GM12873 (cell line): ENCODE data around the gene RBFOX1.

Source experiments
- TF ChIP-seq, protein P1 (sequence below): IDR thresholded peaks from 2 replicates; pipeline ENCODE4 v1.5.1; 2012; ENCODE audit warnings: low read depth, mild to moderate bottlenecking, moderate library complexity, low read length, control low read depth; ENCODE audit not compliant: insufficient read depth; ENCODE audit errors: missing control alignments

Gene RBFOX1

GRCh38 chr16:7440886-7441400, 108.3 kb downstream of the RBFOX1 start:
- TF ChIP-seq, protein P1, sequence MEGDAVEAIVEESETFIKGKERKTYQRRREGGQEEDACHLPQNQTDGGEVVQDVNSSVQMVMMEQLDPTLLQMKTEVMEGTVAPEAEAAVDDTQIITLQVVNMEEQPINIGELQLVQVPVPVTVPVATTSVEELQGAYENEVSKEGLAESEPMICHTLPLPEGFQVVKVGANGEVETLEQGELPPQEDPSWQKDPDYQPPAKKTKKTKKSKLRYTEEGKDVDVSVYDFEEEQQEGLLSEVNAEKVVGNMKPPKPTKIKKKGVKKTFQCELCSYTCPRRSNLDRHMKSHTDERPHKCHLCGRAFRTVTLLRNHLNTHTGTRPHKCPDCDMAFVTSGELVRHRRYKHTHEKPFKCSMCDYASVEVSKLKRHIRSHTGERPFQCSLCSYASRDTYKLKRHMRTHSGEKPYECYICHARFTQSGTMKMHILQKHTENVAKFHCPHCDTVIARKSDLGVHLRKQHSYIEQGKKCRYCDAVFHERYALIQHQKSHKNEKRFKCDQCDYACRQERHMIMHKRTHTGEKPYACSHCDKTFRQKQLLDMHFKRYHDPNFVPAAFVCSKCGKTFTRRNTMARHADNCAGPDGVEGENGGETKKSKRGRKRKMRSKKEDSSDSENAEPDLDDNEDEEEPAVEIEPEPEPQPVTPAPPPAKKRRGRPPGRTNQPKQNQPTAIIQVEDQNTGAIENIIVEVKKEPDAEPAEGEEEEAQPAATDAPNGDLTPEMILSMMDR = no peak

- TF ChIP-seq, protein P1 = no peak
These were observed 109.4 kb downstream of the RBFOX1 start for GRCh38 chr16:7442050-7442449.

GRCh38 chr16:7443142-7443541, 110.5 kb downstream of the RBFOX1 start:
- TF ChIP-seq, protein P1 = no peak

DNA sequence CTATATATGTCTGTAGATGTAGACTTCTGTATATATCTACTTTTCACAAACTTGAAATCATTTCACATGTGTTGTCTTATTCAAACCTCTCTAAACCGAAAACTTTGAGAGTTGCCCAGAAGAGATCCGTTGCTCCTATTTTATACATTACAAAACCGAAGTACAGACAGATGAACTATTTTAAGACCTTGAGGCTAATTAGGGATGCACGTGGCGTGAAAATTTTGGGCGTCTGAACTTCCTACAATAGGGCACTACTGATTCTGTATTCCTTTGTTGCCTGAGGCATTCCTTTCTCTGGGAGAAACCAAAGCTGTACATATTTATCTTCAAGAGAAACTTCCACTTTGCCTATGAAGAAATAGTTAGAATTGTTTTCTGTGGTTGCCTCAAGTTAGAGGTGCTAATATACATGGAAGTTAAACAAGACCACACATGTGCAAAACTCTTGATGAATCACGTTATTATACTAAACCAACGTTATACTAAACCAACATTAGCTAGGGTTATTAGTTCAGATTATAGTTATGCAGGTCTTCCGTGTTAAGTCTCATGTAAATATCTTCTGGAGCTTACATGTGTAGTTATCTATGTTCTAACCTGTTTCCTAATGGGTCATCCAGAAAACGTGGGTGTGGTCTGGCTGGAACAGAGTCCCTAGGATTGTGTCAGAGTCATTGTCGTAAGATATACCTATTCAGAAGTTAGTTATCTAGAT, 111.2 kb downstream of the RBFOX1 start:
- TF ChIP-seq, protein P1 = no peak

DNA sequence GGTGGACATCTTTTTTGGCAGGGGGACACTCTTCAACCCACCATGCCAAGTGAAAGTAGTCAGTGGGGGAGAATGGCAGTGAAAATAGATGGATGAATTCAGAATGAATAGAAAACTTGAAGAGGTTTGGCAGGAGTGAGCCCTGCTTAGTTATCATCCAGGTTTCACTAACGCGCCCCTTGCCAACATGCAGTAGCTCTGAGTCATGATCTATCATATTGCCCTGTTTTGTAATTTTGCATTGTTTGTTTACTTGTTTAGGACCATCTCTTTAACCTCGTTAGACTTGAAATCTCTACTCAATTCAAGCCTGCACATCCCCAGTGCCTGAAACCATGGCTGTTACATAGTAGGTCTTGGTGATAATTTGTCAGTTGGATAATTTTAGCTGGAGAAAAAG, 116.7 kb downstream of the RBFOX1 start:
- TF ChIP-seq, protein P1 = no peak

DNA sequence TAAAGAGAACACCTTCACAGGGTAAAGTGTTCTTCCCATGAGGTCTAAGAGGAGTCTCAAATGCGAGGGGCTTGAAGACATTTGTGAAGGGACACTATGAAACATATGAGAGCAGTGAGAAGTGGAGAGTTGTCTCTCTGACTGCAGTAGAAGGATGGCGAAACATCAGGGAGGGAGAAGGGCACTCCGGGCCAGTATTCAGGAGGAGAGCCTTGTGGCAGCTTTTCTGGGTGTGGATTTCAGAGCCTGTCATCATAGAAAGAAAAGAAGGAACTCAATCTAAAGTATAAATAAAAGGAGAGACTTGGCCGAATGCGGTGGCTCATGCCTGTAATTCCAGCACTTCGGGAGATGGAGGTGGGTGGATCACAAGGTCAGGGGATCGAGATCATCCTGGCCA, 117.2 kb downstream of the RBFOX1 start:
- TF ChIP-seq, protein P1 = no peak

GRCh38 chr16:7450440-7450839, 117.8 kb downstream of the RBFOX1 start:
- TF ChIP-seq, protein P1 = no peak
